ENCODE measurements around the gene TDRD7.
"Not testable (repeated sequence)": the region's sequence is repeated elsewhere in the genome, so short reads cannot be mapped to it uniquely, and the experiment has no call there.

TDRD7 gene

GRCh38 chr9:97479496-97480159 is 67.7 kb downstream of the TDRD7 start:
- DNase-seq = no peak

GRCh38 chr9:97480174-97480573 is 68.3 kb downstream of the TDRD7 start:
- DNase-seq = no peak

GRCh38 chr9:97480749-97481148 is 68.9 kb downstream of the TDRD7 start:
- no peak for DNase-seq

- no peak for DNase-seq
Observed at GRCh38 chr9:97484134-97484533, 72.2 kb downstream of the TDRD7 start.

GRCh38 chr9:97487107-97487506 is 75.2 kb downstream of the TDRD7 start:
- DNase-seq = no peak

- no peak for DNase-seq
Observed at GRCh38 chr9:97487861-97488260, 76.0 kb downstream of the TDRD7 start.

- no peak for DNase-seq
Observed at GRCh38 chr9:97491216-97491999, 79.5 kb downstream of the TDRD7 start.

GRCh38 chr9:97497558-97498375 is 85.9 kb downstream of the TDRD7 start:
- DNase-seq = not testable (repeated sequence)

- DNase-seq = not testable (repeated sequence)
Observed at GRCh38 chr9:97498846-97499245, 87.0 kb downstream of the TDRD7 start.

GRCh38 chr9:97500263-97500662 is 88.4 kb downstream of the TDRD7 start:
- no peak for DNase-seq

- DNase-seq = no peak
Observed at GRCh38 chr9:97500765-97501176, 88.9 kb downstream of the TDRD7 start.

- DNase-seq = peak; percentile 28 to 49
Observed at GRCh38 chr9:97501177-97501971, 89.5 kb downstream of the TDRD7 start, which contains the start of gene TMOD1. Gene TMOD1, plus strand, starts transcription at chr9:97501666. Its CDS starts 22,523 bp downstream, at chr9:97524189.

- DNase-seq = no peak
Observed at GRCh38 chr9:97501972-97502221, 90.0 kb downstream of the TDRD7 start.

- peak in 1 of 2 donors; percentile 11 for DNase-seq
Observed at GRCh38 chr9:97502222-97502983, 90.5 kb downstream of the TDRD7 start.

- DNase-seq = no peak
Observed at GRCh38 chr9:97502984-97503861, 91.3 kb downstream of the TDRD7 start.

GRCh38 chr9:97503862-97504210 is 91.9 kb downstream of the TDRD7 start:
- DNase-seq = no peak

GRCh38 chr9:97504381-97505216 is 92.7 kb downstream of the TDRD7 start:
- DNase-seq = no peak

- no peak for DNase-seq
Observed at GRCh38 chr9:97505845-97506244, 93.9 kb downstream of the TDRD7 start.

GRCh38 chr9:97506306-97506705 is 94.4 kb downstream of the TDRD7 start:
- no peak for DNase-seq

GRCh38 chr9:97506787-97507186 is 94.9 kb downstream of the TDRD7 start:
- no peak for DNase-seq

Measured in stimulated activated CD4-positive, alpha-beta T cell treated with anti-CD3 and anti-CD28 coated beads, Interleukin-2, amount 100 ng/mL, for 48 hours (primary cell).